Memory B cell (primary cell): ENCODE measurements around the gene PIK3CB.

Experiments used
- ATAC-seq: fragments of 150-1000 bp; cut with Tn5 transposase; 2 replicates; pipeline ENCODE4 v1.10.0; 2021; ENCODE audit warnings: low read depth, mild to moderate bottlenecking, moderate library complexity
- DNase-seq, 2 donors: peaks; one replicate each; pipeline ENCODE4 v3.0.0; 2022; ENCODE audit warnings: low spot score in 2 of 2
- H3K27ac Mint-ChIP-seq: one replicate; pipeline ENCODE4 v1.8.0; 2022; ENCODE audit warnings: mild to moderate bottlenecking, moderate library complexity, mixed read lengths
- H3K27me3 Mint-ChIP-seq: one replicate; pipeline ENCODE4 v1.8.0; 2022; ENCODE audit warnings: mixed read lengths
- H3K36me3 Mint-ChIP-seq: one replicate; pipeline ENCODE4 v1.8.0; 2022; ENCODE audit warnings: mild to moderate bottlenecking, mixed read lengths
- H3K4me1 Mint-ChIP-seq: one replicate; pipeline ENCODE4 v1.8.0; 2022; ENCODE audit warnings: mixed read lengths
- H3K4me3 Mint-ChIP-seq: one replicate; pipeline ENCODE4 v1.8.0; 2022; ENCODE audit warnings: mild to moderate bottlenecking, moderate library complexity, mixed read lengths
- H3K9me3 Mint-ChIP-seq: one replicate; pipeline ENCODE4 v1.8.0; 2022; ENCODE audit warnings: mixed read lengths

The PIK3CB gene

DNA sequence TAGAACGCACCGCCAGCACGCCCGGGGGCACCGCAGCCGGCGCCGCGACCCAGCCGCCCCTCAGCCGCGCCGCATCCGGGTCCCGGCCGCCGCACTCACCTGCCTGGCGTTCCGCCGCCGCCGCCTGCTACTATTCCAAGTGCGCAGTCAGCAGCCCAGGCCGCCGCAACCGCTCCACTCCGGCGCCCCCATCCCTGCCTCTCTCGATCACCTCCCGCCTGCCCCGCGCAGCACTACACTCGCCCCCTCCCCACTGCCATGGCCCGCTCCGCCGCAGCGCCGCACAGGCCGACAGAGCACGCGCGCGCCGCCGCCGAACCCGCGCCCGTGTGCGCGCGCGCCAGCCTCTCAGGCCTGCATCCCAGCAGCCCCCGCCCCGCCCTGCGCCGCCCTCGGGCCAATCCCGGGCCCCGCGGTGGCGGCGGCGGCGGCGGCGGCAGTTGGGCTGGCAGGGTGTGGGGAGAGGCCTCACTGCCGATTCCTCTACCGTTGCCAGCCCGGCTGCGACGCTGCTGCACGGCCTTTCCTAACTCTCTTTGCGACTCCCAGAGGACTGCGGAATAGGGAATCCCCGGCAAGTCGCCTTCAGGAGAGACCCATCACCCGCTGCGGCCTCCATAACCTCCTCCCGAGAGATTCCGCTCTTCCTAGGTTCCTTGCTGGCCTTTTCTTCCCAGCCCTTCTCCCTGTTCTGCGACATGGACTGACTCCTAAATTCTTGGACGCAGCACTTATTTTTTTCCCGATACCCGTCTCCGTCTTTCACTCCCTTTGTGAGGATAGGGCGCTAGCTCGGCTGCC lies at the start of gene PIK3CB:
Gene PIK3CB (minus strand): TSS at position 333 of the 801 bp plus-strand sequence. CDS start 75,585 bp downstream, outside the sequence.
- Mint-ChIP-seq H3K27me3 (no peaks in the 10 kb centered on the region), H3K9me3 (no peaks in the 10 kb centered on the region), H3K27ac (peak within 1 kb of the TSS; percentile 91), H3K36me3 (peaks cover 2% of the 10 kb centered on the region), H3K4me3 (peak within 1 kb of the TSS; percentile 98), H3K4me1 (peaks cover 15% of the 10 kb centered on the region)
- peak; percentile 74 to 81 for DNase-seq
- peak; percentile 87 for ATAC-seq

DNA sequence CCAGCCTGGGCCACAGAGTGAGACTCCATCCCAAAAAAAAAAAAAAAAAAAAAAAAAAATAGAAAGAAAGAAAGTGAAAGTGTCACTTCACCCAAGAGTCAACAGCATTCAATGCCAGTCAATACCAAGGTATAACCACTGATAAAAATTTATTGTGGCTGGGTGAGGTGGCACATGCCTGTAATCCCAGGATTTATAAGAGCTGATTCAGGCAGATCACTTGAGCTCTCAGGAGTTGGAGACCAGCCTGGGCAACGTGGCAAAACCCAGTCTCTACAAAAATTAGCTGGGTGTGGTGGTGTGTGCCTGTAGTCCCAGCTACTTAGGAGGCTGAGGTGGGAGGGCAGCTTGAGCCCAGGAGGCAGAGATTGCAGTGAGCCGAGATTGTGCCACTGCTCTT lies 46.5 kb upstream of the PIK3CB start:
- DNase-seq (no peak), ATAC-seq (no peak)
- H3K4me1 Mint-ChIP-seq: no peaks in the 10 kb centered on the region
- no peaks in the 10 kb centered on the region for H3K27me3 Mint-ChIP-seq
- no peak overlapping the region for H3K4me3 Mint-ChIP-seq
- H3K9me3 Mint-ChIP-seq: peaks cover 2% of the 10 kb centered on the region
- no peaks in the 10 kb centered on the region for H3K36me3 Mint-ChIP-seq
- no peak overlapping the region for H3K27ac Mint-ChIP-seq

DNA sequence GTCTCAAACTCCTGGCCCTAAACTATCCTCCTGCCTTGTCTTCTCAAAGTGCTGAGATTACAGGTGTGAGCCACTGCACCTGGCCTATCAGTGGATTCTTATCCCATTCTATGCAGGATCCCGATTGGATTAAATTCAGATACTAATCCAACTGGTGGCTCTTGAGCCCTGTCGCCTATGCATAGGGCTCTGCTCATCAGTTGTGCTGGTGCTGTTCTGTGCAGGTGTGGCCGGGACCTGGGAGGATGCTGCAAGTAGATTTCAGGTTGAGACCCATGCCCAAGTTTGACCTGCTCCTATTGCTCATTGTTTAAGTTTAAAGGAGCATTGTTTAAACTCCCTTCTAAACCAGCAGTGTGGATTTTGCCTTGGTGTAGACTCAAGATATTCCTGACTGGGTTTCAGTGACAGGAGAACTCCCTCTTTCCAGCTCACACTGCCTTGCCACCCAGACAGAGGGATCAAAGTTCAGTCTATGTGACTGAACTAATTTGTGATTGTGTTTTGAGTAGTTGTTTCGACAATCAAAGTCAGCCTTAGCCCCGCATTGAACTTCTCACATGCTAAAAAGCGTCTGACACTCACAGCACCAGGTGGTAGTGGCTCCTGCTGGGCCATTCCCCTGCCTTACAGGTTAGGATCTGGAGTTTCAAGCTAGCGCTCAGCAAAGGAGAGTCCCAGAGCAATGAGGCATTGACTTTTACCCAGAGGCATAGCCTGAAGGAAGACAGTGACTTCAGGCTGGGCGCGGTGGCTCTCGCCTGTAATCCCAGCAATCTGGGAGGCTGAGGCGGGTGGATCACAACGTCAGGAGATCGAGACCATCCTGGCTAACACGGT lies 45.0 kb upstream of the PIK3CB start:
- peaks cover 3% of the 10 kb centered on the region for H3K36me3 Mint-ChIP-seq
- peaks cover 4% of the 10 kb centered on the region for H3K9me3 Mint-ChIP-seq
- no peak for DNase-seq
- H3K4me3 Mint-ChIP-seq: no peak overlapping the region
- H3K27ac Mint-ChIP-seq: no peak overlapping the region
- peaks cover 4% of the 10 kb centered on the region for H3K4me1 Mint-ChIP-seq
- no peak for ATAC-seq
- H3K27me3 Mint-ChIP-seq: peaks cover 4% of the 10 kb centered on the region

GRCh38 chr3:138877226-138877625 lies 42.5 kb upstream of the PIK3CB start:
- Mint-ChIP-seq H3K27ac (no peak overlapping the region), H3K27me3 (peaks cover 4% of the 10 kb centered on the region)

GRCh38 chr3:138875754-138876664 lies 41.3 kb upstream of the PIK3CB start:
- H3K27ac Mint-ChIP-seq: no peak overlapping the region
- ATAC-seq (no peak), DNase-seq (no peak)
- peaks cover 4% of the 10 kb centered on the region for H3K9me3 Mint-ChIP-seq
- peaks cover 4% of the 10 kb centered on the region for H3K36me3 Mint-ChIP-seq
- no peak overlapping the region for H3K4me3 Mint-ChIP-seq
- H3K4me1 Mint-ChIP-seq: peaks cover 8% of the 10 kb centered on the region
- peaks cover 4% of the 10 kb centered on the region for H3K27me3 Mint-ChIP-seq

More at GRCh38 chr3:138877226-138877625, 42.5 kb upstream of the PIK3CB start:
- DNase-seq (no peak), ATAC-seq (no peak)
- Mint-ChIP-seq H3K4me3 (no peak overlapping the region), H3K36me3 (peaks cover 4% of the 10 kb centered on the region), H3K4me1 (peaks cover 8% of the 10 kb centered on the region), H3K9me3 (peaks cover 4% of the 10 kb centered on the region)

- no peak overlapping the region for H3K4me3 Mint-ChIP-seq
- peaks cover 4% of the 10 kb centered on the region for H3K27me3 Mint-ChIP-seq
- H3K9me3 Mint-ChIP-seq: peaks cover 4% of the 10 kb centered on the region
- peaks cover 8% of the 10 kb centered on the region for H3K4me1 Mint-ChIP-seq
- DNase-seq (no peak), ATAC-seq (no peak)
- H3K27ac Mint-ChIP-seq: no peak overlapping the region
- H3K36me3 Mint-ChIP-seq: peaks cover 4% of the 10 kb centered on the region
Measured at GRCh38 chr3:138875096-138875753, 40.5 kb upstream of the PIK3CB start.

DNA sequence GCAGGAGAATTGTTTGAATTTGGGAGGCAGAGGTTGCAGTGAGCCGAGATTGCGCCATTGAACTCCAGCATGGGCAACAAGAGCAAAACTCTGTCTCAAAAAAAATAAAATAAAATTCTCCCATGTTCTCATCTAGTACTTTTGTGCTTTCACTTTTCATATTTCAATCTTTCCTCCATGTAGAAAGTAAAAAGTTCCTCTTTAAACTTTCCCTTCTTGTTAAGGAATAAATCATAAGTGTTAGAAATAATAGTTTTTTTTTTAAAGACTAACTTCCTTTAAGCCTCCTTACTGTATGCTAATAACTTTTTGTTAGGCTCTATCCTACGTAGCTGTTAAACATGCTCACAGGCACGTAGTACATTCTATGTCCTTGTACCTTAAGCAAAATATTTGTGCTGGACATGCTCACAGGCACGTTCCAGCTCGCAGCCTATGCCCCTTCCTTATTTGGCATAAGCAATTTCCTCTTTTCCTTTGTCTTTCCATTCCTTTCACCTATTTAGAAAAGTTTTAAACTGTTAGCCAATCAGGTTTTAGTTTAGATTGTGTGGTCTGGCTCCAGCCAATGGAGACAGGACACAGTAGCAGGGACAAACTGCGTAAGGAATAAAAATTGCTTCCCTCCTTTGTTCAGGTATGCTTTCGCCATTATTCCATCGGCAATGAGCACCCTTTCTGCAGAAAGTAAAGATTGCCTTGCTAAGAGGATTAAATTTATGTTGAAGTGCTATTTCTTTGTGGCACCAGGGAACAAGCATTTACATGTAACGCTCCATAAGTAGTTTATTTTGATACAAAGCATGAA lies 38.9 kb upstream of the PIK3CB start:
- peaks cover 4% of the 10 kb centered on the region for H3K27me3 Mint-ChIP-seq
- no peak overlapping the region for H3K27ac Mint-ChIP-seq
- DNase-seq (no peak), ATAC-seq (no peak)
- no peak overlapping the region for H3K4me3 Mint-ChIP-seq
- peaks cover 4% of the 10 kb centered on the region for H3K36me3 Mint-ChIP-seq
- H3K9me3 Mint-ChIP-seq: peaks cover 4% of the 10 kb centered on the region
- peaks cover 8% of the 10 kb centered on the region for H3K4me1 Mint-ChIP-seq

GRCh38 chr3:138872632-138873031 lies 37.9 kb upstream of the PIK3CB start:
- Mint-ChIP-seq H3K4me1 (peaks cover 8% of the 10 kb centered on the region), H3K27ac (no peak overlapping the region), H3K9me3 (peaks cover 4% of the 10 kb centered on the region), H3K4me3 (no peak overlapping the region), H3K27me3 (peaks cover 4% of the 10 kb centered on the region), H3K36me3 (peaks cover 4% of the 10 kb centered on the region)
- DNase-seq: no peak
- no peak for ATAC-seq

GRCh38 chr3:138867996-138868395 lies 33.3 kb upstream of the PIK3CB start:
- no peaks in the 10 kb centered on the region for H3K9me3 Mint-ChIP-seq
- no peak for DNase-seq
- H3K4me1 Mint-ChIP-seq: peaks cover 4% of the 10 kb centered on the region
- no peak overlapping the region for H3K27ac Mint-ChIP-seq
- no peak overlapping the region for H3K4me3 Mint-ChIP-seq
- no peaks in the 10 kb centered on the region for H3K36me3 Mint-ChIP-seq
- no peak for ATAC-seq
- no peaks in the 10 kb centered on the region for H3K27me3 Mint-ChIP-seq

GRCh38 chr3:138863776-138864113 lies 29.0 kb upstream of the PIK3CB start:
- DNase-seq (no peak), ATAC-seq (no peak)
- no peaks in the 10 kb centered on the region for H3K27me3 Mint-ChIP-seq
- no peaks in the 10 kb centered on the region for H3K9me3 Mint-ChIP-seq
- H3K4me3 Mint-ChIP-seq: no peak overlapping the region
- H3K4me1 Mint-ChIP-seq: peaks cover 4% of the 10 kb centered on the region
- no peak overlapping the region for H3K27ac Mint-ChIP-seq
- no peaks in the 10 kb centered on the region for H3K36me3 Mint-ChIP-seq

GRCh38 chr3:138862924-138863775 lies 28.4 kb upstream of the PIK3CB start:
- no peaks in the 10 kb centered on the region for H3K9me3 Mint-ChIP-seq
- H3K4me1 Mint-ChIP-seq: peaks cover 4% of the 10 kb centered on the region
- H3K36me3 Mint-ChIP-seq: no peaks in the 10 kb centered on the region
- no peak overlapping the region for H3K4me3 Mint-ChIP-seq
- DNase-seq: no peak
- H3K27me3 Mint-ChIP-seq: no peaks in the 10 kb centered on the region
- no peak for ATAC-seq
- no peak overlapping the region for H3K27ac Mint-ChIP-seq

- Mint-ChIP-seq H3K27me3 (no peaks in the 10 kb centered on the region), H3K27ac (no peak overlapping the region), H3K36me3 (no peaks in the 10 kb centered on the region), H3K4me3 (no peak overlapping the region), H3K9me3 (no peaks in the 10 kb centered on the region), H3K4me1 (peaks cover 4% of the 10 kb centered on the region)
- ATAC-seq: no peak
- DNase-seq: no peak
Measured at GRCh38 chr3:138862531-138862923, 27.8 kb upstream of the PIK3CB start.
